ENCODE measurements around the gene HOXA10. TPM values are rescaled to one million over a fixed set of nuclear protein-coding genes. Genes with fewer than 3 reads are reported as not detected.

Gene HOXA10
- total RNA-seq, 1 experiment from 2014 or later, result not detected

DNA sequence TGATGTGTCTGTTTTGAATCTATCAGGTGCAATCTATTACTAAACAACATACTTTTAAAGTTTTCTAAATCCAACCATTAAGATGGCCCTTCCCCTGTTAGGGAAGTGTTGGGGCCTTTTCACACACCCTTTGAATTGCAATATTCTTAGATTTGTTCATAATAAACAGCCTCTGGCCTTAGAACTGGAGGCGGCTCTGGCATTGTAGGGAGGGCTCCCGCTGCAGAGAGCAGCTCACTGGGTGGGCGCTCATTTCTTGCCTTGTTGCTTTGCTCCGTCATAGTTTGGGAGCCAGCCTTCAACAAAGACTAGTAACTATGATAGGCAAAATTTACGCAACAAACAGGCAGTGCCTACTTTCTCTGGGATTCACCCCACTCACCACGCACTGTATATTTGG, 4.2 kb upstream of the HOXA10 start:
- H3K14ac ChIP-seq (ENCODE audit: insufficient read depth, low read length), result no peak overlapping the region
- H2BK120ac ChIP-seq (ENCODE audit: low read depth, low read length, poor library complexity, severe bottlenecking), result no peak overlapping the region
- H3K79me1 ChIP-seq (ENCODE audit: insufficient read depth, low read depth, low read length, poor library complexity, severe bottlenecking), result no peaks in the 10 kb centered on the region
- no peak overlapping the region for H2AFZ ChIP-seq (ENCODE audit: low read length)
- H2BK5ac ChIP-seq (ENCODE audit: insufficient read length, low read length), result no peak overlapping the region
- no peaks in the 10 kb centered on the region for H4K20me1 ChIP-seq (ENCODE audit: control insufficient read depth, insufficient read depth, insufficient read length)
- H3K27me3 ChIP-seq (ENCODE audit: insufficient read depth, low read length), result peaks cover 98% of the 10 kb centered on the region
- Mint-ChIP-seq H3K4me1 (peaks cover 3 to 13% of the 10 kb centered on the region in 2 experiments), H3K4me3 (no peak overlapping the region), H3K27ac (no peak overlapping the region), H3K27me3 (ENCODE audit: low read depth) (peaks cover 98% of the 10 kb centered on the region), H3K9me3 (peaks cover 2 to 14% of the 10 kb centered on the region in 2 experiments; a peak in 1 of 5 replicates), H3K36me3 (ENCODE audit: insufficient read depth in 1 of 3, low read depth in 3 of 3) (no peaks in the 10 kb centered on the region; a peak in 2 of 7 replicates)
- no peaks in the 10 kb centered on the region for H3K79me2 ChIP-seq (ENCODE audit: insufficient read depth, low read length)
- H2BK15ac ChIP-seq (ENCODE audit: low read depth, low read length), result no peak overlapping the region
- H2AK5ac ChIP-seq (ENCODE audit: insufficient read length, low read length), result no peak overlapping the region
- H3K9me3 ChIP-seq (ENCODE audit: control insufficient read depth, low read depth, low read length), result no peaks in the 10 kb centered on the region
- no peak overlapping the region for H3K9ac ChIP-seq (ENCODE audit: extremely low read depth, insufficient read length, low read length)
- H4K8ac ChIP-seq (replicated peaks; ENCODE audit: insufficient read length, low read depth, low read length), result no peak overlapping the region
- H3K4me1 ChIP-seq (ENCODE audit: insufficient read depth, low read length), result no peaks in the 10 kb centered on the region
- no peak overlapping the region for H2BK12ac ChIP-seq (ENCODE audit: insufficient read length, low read depth, low read length)
- H3K56ac ChIP-seq (ENCODE audit: insufficient read length, low read depth, low read length), result no peak overlapping the region
- no peak overlapping the region for H3T11ph ChIP-seq (ENCODE audit: low read length)
- no peaks in the 10 kb centered on the region for H3K23me2 ChIP-seq (ENCODE audit: insufficient read length, low read depth, low read length, poor library complexity, severe bottlenecking)
- TF ChIP-seq, protein P1, sequence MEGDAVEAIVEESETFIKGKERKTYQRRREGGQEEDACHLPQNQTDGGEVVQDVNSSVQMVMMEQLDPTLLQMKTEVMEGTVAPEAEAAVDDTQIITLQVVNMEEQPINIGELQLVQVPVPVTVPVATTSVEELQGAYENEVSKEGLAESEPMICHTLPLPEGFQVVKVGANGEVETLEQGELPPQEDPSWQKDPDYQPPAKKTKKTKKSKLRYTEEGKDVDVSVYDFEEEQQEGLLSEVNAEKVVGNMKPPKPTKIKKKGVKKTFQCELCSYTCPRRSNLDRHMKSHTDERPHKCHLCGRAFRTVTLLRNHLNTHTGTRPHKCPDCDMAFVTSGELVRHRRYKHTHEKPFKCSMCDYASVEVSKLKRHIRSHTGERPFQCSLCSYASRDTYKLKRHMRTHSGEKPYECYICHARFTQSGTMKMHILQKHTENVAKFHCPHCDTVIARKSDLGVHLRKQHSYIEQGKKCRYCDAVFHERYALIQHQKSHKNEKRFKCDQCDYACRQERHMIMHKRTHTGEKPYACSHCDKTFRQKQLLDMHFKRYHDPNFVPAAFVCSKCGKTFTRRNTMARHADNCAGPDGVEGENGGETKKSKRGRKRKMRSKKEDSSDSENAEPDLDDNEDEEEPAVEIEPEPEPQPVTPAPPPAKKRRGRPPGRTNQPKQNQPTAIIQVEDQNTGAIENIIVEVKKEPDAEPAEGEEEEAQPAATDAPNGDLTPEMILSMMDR (conservative IDR thresholded peaks at IDR 0.05), result no peak
- no peak overlapping the region for H3K23ac ChIP-seq (ENCODE audit: insufficient read length, low read depth, low read length)
- no CpG with 5 or more reads among the region's 6 CpGs for WGBS (ENCODE audit: extremely low coverage, insufficient read length, low lambda C conversion rate)
- DNase-seq, result peak; percentile 20
- H3K18ac ChIP-seq (ENCODE audit: insufficient read length, low read depth, low read length), result no peak overlapping the region
- no peak overlapping the region for H3K4ac ChIP-seq (ENCODE audit: low read depth, low read length)
- no peak overlapping the region for H3K27ac ChIP-seq (ENCODE audit: insufficient read length, low read depth, low read length)
- no peak overlapping the region for H4K91ac ChIP-seq (ENCODE audit: insufficient read length, low read depth, low read length)
- H4K5ac ChIP-seq (ENCODE audit: insufficient read length, low read depth, low read length), result no peak overlapping the region
- H3K4me2 ChIP-seq (ENCODE audit: insufficient read depth, insufficient read length, low read length), result no peak overlapping the region
- H2BK20ac ChIP-seq (ENCODE audit: low read depth, low read length, poor library complexity, severe bottlenecking), result no peak overlapping the region
